ENCODE results near the gene BPIFB4.
"Not testable (repeated sequence)": the region's sequence is repeated elsewhere in the genome, so short reads cannot be mapped to it uniquely, and the experiment has no call there.

BPIFB4 gene

GRCh38 chr20:33119725-33120720, 40.6 kb downstream of the BPIFB4 start:
- DNase-seq (ENCODE audit: low spot score): no peak

DNA sequence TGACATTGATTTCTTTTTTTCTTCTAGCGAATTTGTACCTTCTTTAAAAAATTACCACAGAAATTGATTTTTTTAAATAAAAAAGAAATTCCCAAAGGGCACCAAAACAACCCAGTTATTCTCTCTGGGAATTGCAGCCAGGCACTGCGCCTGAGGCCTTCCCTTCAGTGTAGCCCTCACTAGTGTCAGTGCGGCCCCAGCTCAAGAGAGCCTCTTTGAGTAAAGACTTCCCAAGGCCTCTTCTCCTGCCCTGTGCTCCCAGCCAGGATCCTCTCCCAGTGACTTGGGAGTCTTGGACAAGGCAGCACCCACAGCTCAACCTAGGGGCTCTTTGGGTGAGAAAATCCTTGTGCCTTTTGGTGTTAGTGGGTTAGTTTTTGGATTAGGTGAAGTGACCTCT, 41.5 kb downstream of the BPIFB4 start:
- DNase-seq (ENCODE audit: low spot score): no peak

- DNase-seq (ENCODE audit: low spot score): not testable (repeated sequence)
These were observed 42.9 kb downstream of the BPIFB4 start for GRCh38 chr20:33122297-33122696.

DNA sequence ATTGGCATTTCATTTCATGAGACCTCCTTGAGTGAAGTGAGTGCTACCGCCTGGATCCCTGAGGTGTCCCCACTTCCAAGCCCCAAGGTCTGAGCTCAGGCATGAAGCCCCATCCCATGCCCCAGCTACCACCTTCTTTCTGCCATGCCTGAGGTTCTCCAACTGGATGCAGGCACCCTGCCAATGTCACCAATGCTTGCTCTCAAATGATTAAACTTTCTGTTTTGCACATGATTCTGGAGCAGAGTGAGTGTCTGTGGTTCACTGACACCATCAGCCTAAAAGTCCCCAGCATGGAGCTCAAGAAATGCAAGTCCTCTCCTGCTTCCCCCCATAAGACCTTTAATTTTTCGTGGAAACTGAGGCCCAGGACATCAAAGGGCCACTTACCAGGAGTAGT, 44.8 kb downstream of the BPIFB4 start:
- no peak for DNase-seq (ENCODE audit: low spot score)

- DNase-seq (ENCODE audit: low spot score): no peak
These were observed 45.6 kb downstream of the BPIFB4 start for GRCh38 chr20:33124994-33125393.

DNA sequence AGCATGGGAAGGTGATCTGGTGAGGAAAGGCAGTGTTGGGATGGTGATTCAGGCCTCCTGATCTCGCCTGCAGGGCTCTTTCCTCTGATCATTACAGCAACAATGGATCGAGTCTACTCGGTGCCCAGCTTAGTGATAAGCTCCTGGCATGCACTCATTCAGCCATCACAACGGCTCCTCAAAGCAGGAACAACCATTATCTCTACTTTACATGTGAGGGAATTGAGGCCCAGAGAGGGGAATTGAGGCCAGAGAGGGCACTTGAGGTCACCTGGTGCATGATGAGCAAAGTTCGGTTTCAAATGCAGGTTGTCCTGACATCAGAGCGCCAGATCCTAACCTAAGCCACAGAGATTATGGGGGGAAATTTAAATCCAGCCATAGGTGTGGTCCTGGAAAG, 46.5 kb downstream of the BPIFB4 start:
- no peak for DNase-seq (ENCODE audit: low spot score)

DNA sequence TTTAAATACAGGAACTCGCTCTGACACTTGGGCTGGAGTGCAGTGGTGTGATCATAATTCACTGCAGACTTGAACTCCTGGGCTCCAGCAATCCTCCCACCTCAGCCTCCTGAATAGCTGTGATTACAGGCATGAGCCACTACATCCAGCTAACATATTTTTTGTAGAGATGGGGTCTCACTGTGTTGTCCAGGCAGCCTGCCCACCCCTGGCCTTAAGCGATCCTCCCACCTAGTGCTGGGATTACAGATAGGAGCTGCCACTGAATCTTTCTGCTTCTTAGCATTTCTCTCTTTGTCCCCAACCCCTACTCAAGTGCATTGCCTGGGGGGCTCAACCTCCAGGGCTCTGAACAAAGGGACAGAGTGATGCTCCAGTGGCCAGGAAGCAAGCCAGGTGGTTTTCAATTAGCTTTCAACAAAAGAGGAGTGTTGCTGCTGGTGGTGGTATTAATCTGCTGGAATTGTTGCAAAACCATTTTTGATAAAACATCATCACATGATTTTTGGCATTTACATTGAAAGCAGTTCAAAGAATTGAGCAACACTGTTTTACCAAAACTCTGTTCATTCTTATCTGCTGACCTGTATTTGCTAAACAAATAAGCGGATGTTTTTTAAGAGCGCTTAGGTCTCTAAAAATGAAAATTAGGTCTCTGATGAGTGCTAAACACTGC, 48.1 kb downstream of the BPIFB4 start:
- DNase-seq (ENCODE audit: low spot score): no peak

DNA sequence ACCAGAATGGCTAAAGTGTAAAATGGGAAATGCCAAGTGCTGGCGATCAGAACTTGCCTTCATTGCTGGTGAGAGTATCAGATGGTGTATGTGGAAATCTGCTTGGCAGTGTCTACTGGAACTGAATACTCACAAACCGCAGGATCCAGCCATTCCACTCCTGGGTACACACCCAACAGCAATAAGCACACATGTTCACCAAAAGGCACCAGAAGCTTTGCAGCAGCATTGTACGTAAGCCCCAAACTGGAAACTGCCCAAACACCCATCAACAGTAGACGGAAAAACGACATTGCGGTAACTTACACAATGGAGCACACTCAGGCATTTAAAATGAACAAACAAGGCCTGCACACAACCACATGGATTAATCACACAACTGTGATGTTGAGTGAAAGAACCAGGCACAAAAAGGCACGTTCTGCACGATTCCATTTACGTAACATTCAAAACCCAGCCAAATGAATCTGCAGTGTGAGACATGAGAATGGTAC, 51.2 kb downstream of the BPIFB4 start:
- DNase-seq (ENCODE audit: low spot score): no peak

- no peak for DNase-seq (ENCODE audit: low spot score)
These were observed 52.6 kb downstream of the BPIFB4 start for GRCh38 chr20:33131949-33132473.

GRCh38 chr20:33132513-33133372, 53.3 kb downstream of the BPIFB4 start:
- no peak for DNase-seq (ENCODE audit: low spot score)

- DNase-seq (ENCODE audit: low spot score): no peak
These were observed 54.0 kb downstream of the BPIFB4 start for GRCh38 chr20:33133373-33133941.

DNA sequence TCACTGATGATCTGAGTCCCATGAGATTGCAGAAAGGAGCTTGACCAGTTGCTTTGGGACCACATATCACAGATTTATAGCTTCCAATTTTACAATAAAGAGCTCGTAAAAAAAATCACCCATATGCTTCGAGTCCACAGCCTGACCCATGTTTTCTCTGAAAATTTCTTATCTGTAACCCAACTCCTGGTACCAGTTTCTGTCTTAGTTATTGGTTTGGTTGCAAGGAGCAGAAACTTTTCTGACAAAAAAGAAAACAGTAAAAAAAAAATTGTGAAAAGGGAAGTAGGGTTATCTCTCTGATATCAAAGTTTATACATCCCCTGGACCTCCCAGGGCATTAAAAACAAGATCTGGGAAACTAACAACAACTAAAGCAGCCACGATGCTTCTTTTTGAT, 57.8 kb downstream of the BPIFB4 start:
- DNase-seq (ENCODE audit: low spot score): no peak

DNA sequence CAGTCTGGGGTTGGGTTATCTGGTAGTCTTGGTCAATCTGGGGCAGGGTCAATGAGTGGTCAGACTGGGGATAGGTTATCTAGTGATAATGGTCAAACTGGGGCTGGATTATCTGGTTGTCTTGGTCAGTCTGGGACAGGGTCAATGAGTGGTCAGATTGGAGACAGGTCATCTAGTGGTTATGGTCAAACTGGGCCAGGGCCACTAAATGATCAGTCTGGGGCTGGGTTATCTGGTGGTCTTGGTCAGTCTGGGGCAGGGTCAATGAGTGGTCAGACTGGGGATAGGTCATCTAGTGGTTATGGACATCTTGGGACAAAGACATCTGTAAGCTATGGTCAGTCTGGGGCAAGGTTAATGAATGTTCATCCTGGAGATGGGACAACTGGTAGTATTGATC, 60.0 kb downstream of the BPIFB4 start:
- DNase-seq (ENCODE audit: low spot score): no peak

DNA sequence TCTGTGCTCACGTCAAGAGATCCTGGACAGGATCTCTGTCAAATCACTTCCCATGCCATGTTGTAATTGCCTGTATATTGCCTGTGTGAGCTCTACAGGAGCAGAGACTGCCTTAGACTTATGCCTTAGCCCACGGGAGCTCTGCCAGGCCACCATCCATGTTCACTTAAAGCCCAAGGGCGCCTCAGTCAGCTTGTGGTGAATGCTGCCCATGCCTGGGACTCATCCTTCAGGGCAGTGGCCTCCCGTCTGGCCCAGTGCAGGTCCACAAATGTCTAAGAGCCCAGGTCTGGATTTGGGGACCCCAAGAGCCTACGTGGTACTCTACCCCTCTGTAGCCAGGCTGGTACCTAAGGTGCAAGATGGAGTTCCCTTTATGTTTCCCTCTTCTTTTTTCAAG, 66.1 kb downstream of the BPIFB4 start:
- DNase-seq (ENCODE audit: low spot score): no peak

GRCh38 chr20:33147299-33147698, 67.9 kb downstream of the BPIFB4 start:
- no peak for DNase-seq (ENCODE audit: low spot score)

GRCh38 chr20:33148040-33148439, 68.6 kb downstream of the BPIFB4 start:
- no peak for DNase-seq (ENCODE audit: low spot score)

- DNase-seq (ENCODE audit: low spot score): no peak
These were observed 74.8 kb downstream of the BPIFB4 start for GRCh38 chr20:33154252-33154651.

DNA sequence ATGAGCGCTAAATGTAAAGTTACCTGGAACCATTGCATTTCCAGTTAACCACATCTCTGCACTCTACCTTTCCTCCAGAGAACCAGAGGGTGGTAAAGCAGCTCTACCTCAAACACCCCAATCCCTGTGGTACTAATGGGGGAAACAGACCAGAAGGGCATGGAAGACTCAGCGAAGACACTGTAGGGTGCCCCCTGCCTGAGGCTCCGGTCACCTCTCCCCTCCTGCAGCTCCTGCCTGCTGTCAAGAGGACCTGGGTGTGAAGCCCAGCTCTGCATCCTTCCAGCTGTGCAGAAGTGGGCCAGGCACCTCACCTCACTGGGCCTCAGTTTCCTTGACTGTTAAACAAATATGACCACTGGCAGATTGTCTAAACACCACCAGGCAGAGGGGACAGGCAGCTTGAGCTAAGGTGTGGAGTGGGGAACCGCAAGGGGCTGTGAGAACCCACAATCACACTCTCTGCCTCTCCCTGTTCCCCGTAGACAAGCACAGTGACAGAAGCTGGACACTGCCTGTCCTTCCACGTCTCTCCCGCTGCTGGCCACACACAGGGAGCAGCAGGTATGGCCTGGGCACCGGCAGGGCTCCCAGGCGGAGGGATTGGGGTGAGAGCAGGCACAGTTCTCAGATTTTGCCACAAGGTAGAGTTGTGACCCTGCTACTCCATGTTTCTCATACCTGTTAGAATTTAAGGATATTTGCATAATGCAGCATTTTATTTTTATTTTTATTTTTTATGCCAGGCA, 79.4 kb downstream of the BPIFB4 start:
- no peak for DNase-seq (ENCODE audit: low spot score)

DNA sequence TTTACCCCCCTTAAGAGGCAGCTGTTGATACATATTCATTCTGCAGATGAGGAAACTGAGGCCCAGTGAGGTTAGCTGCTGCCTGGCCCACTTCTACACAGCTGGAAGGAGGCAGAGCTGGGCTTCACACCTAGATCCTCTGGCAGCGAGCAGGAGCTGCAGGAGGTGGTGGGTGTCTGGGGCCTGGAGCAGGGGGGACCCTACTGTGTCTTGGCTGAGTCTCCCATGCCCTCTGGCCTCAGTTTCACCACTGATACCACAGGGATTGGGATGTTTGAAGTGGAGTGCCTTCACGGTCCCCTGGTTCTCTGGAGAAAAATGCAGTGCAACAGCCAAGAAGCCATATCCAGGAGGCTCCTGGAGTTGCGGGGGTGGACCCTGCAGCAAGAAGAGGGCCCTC, 80.3 kb downstream of the BPIFB4 start:
- DNase-seq (ENCODE audit: low spot score): no peak

DNA sequence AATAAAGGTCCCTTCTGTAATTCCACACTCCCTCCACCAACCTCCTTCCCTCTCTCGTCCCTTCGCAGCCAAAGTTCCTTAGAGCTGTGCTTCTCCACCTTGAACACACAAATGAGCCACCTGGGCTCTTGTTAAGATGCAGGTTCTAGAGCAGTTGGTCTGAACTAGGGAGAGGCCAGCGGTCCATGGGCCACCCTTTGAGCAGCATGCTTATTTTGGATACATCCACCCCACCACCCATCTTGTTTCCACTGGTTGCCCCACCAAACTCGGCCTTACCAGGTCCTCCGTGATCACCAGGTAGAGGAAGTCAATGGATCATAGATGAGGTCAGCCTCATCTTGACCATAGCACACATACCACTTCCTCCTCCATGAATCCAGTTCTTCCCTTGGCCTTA, 81.2 kb downstream of the BPIFB4 start:
- DNase-seq (ENCODE audit: low spot score): no peak
